ENCODE measurements around the gene IFNLR1.

The IFNLR1 gene

DNA sequence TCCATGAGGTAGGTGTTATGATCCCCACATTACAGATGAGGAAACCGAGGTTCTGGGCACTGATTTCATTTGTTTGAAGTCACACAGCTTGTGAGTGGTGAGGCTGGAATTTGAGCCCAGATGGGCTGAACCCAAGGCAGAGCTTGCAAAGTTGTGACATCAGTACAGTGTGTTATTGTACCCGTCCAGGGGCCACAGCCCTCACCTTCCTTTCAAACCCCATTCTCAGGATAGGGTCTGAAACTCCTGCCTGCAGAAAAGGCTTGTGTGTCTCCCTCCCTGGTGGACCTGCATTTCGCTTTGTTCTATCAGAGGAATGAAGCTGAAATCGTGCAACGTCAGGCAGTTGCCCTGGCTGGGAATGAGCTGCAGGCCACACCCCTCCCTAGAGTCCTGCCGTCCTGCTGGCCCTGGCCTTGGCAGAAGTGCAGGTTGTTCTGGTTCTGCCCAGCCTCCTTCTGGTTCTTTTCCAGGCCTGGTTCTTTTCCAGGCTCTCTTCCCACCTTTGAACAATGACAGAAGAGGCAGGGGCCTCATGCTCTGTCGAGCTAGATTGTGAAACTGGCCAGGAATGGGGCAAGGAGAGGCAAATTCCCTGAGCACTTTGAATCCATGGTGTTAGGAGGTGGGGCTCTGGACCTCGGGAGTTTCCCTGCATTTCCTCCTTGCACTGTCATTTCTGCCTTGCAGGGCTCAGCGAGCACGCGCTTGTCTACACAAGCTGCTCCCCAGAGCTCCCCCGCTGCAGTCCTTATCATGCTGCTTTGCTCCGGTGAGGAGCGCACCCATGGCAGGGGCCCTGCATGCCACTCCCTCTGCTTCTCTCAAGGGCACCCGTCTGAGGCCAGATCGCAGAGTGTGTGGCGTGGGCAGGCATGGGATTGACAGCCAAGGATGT, 67.0 kb downstream of the IFNLR1 start:
- no peak for DNase-seq

DNA sequence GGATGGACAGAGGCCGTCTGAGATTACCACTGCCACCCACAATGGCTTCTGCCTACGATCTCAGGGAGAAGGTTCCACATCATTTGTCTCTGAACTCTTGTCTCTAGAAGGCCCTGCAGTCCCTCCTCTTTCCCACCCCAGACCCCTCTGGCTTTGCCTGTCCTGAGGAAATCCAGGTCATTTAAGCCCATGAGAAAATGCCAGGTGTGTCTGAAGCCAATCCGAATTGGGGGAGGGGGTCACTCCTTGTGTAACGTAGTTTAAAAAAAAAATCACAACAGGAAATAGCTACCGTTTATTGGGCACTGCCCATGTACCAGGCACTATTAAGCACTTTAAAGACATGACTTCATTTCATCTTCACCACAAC, 67.6 kb downstream of the IFNLR1 start:
- no peak for DNase-seq

DNA sequence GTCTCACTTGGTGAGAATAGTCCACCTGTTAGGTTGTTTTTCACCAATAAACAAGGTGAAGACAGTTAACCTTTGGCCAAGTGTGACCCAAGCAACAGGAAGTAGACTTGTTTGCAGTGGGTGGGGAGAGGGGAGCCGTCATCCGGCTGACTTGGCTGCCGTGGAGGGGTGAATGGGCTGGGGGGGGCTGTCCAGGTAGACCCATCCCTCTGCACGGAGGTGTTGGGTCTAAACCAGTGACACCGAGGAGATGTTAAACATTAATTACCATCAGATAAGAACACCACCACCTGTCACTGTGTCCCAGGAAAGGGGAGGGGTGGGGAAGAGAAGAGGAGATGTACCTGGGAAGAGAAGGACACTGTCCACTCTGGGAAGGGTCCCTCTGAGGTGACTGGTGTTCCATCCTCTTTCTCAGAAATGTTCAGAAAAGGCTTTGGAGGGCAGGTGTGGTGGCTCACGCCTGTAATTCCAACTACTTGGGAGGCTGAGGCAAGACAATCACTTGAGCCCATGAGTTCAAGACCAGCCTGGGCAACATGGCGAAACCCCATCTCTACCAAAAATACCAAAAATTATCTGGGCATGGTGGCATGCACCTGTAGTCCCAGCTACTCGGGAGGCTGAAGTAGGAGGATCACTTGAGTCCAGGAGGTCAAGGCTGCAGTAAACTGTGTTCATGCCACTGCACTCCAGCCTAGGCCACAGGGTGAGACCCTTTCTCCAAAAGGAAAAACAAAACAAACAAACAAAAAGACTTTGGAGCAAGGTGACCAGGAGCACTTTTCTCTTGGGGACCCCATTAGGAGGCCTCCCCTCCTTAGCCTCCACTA, 68.5 kb downstream of the IFNLR1 start:
- no peak for DNase-seq

DNA sequence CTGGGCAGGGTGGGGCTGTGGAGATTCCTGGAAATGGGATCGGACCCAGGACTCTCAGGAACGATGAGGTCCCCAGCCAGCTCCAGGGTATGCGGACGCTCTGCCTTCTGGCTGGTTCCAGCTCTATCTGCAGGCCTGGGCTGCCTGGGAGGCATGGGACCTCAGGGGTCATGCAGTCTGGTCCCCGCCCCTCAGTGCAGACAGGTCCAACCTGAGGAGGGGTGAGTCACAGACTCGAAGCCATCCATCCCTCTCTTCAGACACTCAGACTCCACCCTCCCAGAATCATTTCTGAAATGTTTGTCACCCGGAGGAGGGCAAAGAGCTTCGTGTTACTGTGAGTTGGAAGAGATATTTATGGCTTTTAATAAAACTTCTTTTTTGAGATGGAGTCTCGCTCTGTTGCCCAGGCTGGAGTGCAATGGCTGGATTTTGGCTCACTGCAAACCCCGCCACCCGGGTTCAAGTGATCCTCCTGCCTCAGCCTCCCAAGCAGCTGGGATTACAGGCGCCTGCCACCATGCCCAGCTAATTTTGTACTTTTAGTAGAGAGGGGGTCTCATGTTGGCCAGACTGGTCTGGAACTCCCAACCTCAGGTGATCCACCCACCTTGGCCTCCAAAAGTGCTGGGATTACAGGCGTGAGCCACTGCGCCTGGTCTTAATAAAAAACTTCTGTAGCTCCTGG, 69.2 kb downstream of the IFNLR1 start:
- no peak for DNase-seq

DNA sequence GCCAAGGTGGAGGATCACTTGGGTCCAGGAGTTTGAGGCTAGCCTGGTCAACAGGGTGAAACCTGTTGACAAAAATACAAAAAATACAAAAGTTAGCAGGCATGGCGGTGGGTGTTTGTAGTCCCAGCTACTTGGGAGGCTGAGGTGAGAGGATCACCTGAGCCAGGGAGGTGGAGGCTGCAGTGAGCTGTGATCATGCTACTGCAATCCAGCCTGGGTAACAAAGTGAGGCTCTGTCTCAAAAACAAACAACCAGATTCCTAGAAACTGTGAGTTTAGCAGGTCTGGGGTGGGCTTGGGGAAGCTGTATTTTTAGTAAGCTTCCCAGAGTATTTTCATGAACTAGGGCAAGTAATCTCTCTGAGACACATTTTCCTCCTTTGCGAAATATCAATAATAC, 70.0 kb downstream of the IFNLR1 start:
- DNase-seq = no peak

DNA sequence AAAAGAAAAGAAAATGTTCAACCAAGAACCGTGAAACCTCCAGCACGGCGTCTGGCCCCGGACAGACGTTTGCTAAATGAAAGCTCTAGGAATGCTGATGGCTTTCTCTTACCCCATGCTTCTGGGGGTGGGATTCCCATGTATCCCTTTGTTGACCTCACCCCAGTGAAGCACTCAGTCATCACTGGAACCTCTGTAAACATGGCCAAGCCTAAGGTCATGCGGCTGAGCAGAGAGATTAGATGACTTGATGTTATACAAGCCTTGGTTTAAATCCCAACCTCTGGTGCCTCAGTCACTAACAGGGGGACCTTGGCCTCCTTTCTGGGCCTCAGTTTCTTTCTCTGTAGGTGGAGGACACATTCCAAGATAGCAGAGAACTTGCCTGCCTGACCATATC, 72.3 kb downstream of the IFNLR1 start:
- no peak for DNase-seq

DNA sequence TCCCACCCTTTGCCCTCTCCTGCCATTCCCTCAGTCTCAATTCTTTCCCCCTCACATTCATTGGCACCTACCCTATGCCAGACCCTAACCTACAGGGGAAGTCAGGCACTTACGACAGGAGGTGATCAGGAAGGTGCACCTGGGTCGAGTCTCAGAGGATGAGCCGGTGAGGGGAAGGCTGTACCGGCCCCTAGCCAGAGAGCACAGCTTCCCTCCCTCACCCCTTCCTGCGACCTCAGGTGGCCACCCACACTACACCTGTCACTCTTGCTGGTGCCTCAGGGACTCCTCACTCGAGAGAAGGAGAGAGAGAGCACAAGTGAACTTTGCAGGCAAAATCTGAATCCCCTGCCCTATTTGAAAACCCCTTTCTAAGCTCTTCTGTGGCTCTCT, 73.5 kb downstream of the IFNLR1 start:
- no peak for DNase-seq

DNA sequence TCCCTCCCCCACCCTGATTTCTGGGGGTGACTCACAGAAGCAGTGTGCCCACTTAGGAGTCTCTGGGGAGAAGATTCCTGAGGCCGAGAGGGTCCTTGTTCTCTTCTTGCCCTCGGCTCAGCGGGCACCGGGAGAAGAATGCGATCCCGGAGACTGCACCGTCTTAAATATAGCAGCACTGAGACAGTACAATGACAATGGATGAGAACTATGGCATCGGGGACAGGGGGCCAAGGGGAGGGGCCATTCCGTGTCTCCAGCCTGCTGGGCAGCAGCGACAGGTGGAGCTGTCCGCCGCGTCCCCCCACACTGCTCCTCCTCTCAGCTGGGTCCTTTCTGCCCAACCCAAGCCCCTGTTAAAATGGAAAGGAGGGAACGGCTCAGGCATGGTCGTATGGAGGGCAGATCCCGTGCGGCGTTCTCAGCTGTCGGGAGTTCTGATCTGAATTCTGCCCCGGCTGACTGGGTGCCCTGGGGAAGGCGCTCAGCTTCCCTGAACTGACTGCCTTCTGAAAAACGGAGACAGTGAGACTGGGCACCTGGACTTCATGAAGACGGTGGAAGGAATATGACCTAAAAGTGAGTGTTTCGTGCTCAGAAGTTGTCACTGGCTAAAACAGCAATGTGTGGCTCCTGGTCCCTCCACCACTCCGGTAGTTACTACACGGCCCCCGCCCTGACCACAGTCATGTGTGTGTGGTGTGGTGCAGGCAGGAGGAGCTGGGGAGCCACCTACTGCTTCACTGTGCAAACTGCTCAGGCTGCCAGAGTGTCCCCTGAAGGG, 74.9 kb downstream of the IFNLR1 start, which contains the start of gene MYOM3:
TSS of gene MYOM3 (minus strand) at position 140 of the 784 bp plus-strand sequence. CDS start 3,499 bp downstream, outside the sequence.
- peak; percentile 43 for DNase-seq

DNA sequence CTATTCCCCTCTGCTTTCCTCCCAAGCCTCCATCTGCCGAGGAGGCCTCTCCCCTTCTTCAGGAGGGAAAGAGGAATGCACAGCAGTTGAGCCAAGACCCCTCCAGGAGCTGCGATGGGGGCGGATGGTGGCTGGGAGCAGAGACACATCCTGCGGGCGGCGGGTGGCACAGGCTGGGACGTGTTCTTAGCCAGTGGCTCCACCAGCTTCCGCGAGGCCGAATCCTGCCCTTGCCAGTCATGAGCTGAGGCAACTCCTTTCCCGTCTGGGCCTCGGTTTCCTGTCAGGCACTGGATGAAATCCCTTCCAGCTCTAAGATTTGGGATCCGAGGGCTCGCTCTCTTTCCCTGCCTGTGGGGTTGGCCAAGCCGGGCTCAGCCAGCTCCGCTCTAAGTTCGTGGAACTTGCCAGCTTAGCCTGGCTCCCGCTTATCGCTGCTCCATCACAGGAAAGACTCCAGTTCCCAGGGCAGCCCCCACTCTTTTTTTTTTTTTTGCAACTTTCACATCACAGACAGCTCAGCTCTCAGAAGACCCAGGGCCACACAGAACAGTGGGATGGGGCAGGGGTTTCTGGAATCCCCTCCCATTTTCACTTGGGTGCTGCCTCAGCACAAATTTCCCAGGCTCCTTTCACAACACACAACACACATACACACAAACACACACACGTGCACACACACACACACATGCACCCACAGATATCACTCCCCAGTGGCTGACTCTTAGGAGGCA, 75.7 kb downstream of the IFNLR1 start:
- DNase-seq = no peak

DNA sequence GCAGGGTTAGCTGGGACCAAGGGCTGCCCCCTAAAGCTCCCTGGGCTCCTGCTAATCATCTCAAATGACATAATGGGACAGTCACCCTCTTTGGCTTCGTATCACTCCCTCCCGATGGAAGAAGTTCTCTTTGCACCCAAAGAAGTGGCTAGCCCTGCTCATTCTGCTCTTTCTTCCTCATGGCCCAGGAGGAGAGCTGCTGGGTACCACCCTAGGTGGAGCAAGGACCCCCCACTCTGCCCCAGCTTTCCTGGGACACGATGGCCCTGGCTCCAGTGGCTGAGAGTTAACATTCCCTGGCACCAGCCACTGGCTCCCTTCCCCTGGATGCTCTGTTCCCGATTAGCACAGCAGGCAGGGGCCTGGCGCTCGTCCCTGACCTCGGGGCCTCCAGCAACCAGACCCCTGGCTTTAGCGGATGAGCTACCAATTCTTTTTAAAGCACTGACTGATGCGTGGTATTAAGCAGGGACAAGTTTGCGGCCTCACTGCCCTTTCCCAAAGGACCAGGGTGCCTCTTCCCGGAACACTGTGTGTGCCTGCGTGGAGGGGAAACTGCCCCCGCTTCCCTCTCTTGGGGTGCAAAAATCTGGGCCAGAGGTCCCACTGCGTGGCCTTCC, 76.3 kb downstream of the IFNLR1 start:
- DNase-seq = no peak

DNA sequence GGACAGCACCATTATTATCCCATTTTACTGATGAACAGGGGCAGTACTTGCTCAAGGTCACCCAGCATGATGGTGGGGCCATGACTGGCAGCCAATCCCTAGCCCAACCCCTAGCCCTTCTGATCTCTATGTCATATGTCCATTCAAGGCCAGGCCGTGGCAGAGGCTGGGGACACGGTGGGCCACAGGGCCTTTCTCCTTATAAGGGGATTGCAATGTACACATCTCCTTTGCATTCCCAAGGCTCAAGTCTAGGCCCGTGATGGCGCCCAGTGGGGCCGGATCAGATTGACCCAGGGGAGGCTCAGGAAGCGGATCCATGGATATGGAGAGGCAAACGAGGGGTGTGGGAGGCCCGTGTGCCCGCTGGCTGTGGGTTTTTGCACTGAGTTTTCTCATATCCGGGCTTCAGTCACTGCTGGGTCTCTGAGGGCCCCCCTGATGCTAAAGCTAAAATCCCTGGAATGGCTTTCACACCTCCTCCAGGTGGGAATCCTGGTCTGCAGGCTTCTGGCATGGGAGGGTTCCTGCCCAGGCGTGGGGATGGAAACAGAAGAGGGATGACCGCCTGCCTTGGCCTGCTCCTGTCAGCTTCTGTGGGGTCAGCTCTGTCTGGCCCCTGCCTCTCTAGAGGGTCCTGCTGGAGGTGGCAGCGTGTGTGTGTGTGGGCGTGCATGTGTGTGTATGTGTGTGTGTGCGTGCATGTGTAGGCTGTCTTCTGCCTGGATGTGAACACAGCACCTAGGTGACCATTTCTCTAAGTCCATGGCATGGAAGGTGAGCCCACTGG, 77.2 kb downstream of the IFNLR1 start:
- DNase-seq = no peak

DNA sequence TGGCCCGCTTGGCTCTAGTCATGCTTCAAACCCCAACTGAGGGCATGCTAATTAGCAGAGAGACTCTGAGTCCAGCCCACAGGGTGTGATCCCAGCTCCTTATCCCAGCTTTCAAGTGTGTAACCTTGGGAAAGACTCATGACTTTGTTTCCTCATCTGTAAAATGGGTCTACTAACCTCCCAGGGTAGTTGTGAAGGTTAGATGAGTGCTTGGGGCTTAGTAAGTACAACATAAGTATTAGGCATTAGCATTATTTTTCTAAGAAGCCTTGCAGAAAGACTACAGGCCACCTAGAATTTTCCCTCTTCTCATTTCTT, 78.0 kb downstream of the IFNLR1 start:
- DNase-seq = no peak

DNA sequence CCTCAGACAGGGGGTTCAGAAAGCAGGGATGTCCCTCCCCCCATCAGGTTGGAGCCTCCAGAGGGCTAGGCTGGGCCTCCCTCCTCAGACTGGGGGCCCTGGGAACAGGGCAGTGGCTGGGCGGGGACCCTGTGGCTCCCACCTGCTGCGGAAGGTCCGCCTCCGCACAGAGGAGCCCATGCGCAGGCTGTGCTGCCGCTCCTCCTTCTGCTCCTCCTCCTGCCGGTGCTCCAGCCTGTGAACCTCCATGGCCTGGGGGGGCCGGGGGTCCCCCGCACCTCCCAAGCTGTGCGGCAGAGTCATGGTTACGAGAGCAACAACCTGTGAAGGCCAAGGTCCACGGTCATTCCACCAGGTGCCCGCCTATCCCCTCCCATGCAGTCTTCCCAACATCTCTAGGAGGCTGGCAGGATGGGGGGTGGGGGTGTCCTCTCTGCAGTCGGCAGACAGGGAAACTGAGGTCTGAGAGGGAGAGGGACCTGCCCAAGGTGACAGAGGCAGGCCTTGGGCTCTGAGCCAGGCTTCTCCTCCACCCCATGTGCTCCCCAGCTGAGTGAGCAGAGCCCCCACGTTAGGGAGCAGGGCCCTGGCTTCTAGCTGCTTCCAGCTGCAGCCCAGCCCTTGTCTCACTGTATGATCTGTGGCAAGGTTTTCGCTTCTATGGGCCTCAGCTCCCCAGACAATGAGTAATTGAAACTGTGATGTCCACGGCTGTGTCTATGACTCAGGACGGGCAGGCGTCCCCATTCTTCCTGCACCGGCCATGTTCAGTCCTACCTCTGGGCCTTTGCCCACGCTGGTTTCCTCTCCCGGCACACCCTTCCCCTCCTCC, 78.5 kb downstream of the IFNLR1 start:
- DNase-seq = no peak

DNA sequence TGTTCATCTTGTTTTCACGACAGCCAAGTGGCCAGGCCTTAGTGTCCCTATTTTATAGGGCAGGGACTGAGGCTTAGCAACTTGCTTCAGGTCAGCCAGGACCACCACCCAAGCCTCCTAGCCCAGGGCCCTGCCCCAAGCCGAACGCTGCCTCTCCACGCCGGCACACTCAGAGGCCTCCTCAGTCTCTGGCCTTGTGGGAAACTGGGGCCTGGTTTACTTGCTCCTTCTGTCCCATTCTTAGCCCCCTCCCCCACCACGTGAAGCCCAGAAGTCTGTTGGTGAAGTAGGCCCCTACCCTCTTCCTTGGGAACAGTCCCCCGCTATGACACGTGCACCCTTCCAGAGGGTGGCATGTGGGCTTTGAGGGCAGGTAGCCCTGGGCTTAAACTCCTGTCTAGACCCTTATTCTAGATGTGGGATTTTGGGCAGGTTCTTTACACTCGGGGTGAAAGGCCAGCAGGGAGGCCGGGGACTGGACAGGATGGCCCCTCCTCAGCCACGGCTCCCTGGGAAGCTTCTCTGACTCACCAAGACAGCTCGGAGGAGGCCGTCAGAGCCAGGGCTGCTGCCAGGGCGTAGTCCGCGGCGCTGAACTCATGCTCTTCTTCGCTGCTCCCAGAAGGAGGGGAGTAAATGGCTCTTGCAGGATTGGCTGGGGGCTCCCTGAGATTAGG, 79.5 kb downstream of the IFNLR1 start:
- no peak for DNase-seq

DNA sequence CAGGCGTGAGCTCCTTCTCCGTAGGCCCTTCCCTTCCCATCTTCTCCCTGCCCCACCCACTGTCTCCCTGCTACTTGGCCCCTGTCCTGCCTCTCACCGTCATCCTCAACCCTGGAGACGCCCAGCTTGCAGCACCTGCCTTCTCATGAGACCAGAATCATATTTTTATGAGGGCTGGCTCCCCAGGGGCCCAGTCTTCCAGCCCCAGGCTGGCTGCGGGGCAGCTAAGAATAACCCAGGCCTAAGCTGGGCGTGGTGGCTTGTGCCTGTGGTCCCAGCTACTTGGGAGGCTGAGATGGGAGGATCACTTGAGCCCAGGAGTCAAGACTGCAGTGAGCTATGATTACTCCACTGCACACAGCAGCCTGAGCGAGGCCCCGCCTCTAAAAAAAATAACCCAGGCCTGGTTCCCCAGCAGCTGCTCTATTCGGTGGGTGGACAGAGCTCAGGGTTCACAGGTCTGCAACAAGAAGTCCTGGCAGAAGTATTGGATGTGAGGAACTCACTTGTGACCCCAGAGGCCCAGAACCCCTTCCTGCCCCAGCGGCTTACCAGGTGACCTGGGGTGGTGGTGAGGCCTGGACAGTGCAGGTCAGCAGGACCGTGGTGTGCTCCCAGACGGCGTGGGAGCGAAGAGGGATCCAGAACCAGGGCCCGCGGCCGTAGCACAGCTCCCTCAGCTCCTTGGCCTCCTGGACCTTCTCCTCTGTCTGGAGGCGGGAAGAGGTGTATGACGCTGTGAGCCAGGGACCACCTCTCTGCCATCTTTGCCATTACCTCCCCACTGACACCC, 81.5 kb downstream of the IFNLR1 start:
- DNase-seq = no peak

DNA sequence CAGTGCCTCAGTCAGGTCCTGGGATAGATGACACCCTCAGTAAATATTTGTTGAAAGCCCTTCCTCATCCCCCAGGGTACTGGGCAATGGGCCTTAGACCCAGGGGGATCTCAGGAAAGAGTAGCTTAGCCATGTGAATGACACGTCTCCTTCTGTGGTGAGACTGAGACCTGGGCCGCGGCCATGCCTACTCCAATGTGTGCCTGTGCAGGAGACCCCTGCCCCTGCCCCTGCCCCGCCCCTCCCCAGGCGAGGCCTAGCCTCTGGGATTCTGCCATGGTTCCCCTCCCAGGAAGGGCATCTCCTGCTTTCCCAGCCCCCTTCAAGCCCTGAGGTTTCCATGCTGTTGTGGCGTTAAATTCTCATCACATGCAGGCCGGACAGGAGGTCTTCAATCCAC, 82.2 kb downstream of the IFNLR1 start:
- DNase-seq = no peak

Data from stimulated activated CD4-positive, alpha-beta T cell treated with anti-CD3 and anti-CD28 coated beads, Interleukin-4, amount 100 ng/mL, for 1 hour (primary cell).